Activated T-cell treated with anti-CD3 and anti-CD28 coated beads for 4 hours (primary cell): ENCODE results near the gene PLB1.
"Not testable (repeated sequence)": the region's sequence is repeated elsewhere in the genome, so short reads cannot be mapped to it uniquely, and the experiment has no call there.

Experiments used
- DNase-seq: peaks from one replicate; pipeline ENCODE4 v3.0.0-alpha.2; 2020

The PLB1 gene

DNA sequence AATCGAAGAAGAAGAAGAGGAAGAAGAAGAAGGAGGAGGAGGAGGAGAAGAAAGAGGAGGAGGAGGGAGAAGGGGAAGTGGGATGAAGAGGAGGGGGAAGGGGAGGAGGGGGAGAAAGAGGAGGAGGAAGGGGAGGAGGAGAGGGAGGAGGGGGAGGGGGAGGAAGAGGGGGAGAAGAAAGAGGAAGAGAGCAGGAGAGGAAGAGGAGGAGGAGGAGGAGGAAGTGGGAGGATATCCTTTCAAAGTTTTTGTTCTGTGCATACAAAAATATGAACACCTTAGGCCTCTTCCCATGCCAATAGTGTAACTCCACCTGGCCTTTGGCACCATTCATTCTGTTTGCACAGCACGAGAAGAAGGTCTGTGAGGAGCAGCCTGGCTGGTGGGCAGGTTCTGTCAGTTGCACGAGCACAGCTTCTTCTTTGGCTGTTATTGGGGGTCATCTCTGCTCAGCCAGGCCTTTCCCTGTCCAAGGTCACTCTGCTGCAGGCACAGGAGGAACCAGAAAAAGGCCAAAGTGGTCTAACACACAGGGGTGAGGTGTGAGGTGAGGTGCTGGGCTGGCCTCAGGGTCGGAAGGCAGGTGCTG is 25.8 kb upstream of the PLB1 start:
- DNase-seq: no peak

GRCh38 chr2:28470759-28471158 is 25.1 kb upstream of the PLB1 start:
- no peak for DNase-seq

DNA sequence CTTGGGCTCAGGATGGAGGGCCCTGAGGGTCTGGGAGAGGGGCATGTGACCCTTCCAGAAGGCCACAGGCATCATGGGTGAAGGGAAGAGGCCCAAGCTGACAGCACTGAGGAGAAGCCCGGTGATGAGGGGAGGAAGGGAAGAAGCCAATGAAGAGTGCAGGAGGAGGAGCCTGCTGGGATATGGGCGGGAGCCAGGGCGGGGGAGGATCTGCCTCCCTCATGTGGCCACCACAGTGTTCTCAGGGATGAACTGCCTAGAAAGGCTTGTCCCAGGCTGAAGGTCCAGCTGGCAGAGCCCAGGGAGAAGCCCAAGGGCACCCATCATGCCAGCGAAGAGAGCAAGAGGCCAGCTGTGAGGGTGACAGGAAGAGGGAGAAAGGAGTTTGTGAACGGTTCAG is 24.6 kb upstream of the PLB1 start:
- DNase-seq: no peak

DNA sequence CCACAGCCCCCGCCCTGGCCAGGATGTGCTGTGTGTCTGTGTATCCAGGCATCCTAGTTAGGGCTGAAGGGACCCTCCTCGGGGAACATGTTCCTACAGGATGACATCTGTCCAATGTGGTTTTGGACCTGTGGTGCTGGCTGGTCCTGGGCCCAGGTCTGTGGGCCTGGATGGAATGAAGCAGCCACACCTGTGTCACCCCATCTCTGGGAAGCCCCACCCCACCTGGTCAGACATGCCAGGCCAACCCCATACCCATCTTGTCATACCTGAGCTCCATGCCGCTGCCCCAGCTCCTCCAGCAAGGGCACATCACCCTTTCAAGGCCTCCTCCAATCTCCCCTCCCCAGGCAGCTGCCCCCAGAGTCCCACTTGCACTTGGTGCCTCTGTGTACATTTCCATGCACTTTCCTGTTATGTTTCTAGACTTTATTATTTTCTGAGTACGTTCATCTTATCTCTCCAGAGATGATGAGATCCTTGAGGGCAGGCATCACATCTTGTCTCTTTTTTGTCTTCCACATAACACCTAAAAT is 24.1 kb upstream of the PLB1 start:
- no peak for DNase-seq

- DNase-seq: not testable (repeated sequence)
Measured at GRCh38 chr2:28472641-28473040, 23.2 kb upstream of the PLB1 start.

GRCh38 chr2:28475088-28475595 is 20.7 kb upstream of the PLB1 start:
- no peak for DNase-seq

DNA sequence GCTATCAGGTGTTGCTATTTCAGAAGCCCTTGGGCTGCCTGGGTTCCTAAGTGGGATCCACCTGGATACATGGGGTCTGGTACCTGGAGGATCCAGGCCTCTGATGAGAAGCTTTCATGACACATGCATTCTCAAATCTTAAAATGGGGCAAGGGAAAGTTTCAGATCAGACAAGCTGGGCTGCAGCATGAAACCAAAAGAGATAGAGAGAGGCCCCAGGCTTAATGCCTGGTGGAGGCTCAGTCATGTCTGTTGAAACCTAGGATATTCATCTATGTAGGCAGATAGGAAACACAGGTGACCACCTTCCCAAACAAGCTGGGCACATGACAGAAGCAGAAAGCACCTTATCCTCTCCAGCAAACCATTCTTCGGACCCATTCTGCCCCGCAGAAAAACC is 18.8 kb upstream of the PLB1 start:
- no peak for DNase-seq

- no peak for DNase-seq
Measured at GRCh38 chr2:28477645-28478044, 18.2 kb upstream of the PLB1 start.

DNA sequence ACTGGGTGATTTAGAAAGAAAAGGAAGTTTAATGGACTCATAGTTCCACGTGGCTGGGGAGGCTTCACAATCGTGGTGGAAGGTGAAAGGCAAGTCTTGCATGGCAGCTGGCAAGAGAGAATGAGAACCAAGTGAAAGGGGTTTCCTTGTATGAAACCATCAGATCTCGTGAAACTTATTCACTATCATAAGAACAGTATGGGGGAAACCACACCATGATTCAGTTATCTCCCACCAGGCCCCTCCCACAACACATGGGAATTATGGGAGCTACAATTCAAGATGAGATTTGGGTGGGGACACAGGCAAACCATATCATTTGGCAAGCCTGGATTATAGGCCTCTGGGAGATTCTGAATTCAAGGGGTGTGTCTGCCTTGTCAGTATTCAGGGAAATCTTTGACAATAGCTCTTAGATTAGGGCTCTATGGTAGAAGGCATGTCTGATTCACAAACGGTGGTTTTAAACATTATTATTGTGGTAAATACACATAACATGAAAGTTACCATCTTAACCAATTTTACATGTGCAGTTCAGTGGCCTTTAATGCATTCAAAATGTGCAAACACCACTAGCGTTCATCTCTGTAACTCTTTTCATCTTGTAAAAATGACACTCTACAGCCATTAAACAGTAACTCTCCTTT is 15.3 kb upstream of the PLB1 start:
- DNase-seq: no peak

- DNase-seq: no peak
Measured at GRCh38 chr2:28481905-28482304, 14.0 kb upstream of the PLB1 start.

- no peak for DNase-seq
Measured at GRCh38 chr2:28484835-28485234, 11.0 kb upstream of the PLB1 start.

- DNase-seq: no peak
Measured at GRCh38 chr2:28486526-28486925, 9.3 kb upstream of the PLB1 start.

- no peak for DNase-seq
Measured at GRCh38 chr2:28487258-28487657, 8.6 kb upstream of the PLB1 start.

DNA sequence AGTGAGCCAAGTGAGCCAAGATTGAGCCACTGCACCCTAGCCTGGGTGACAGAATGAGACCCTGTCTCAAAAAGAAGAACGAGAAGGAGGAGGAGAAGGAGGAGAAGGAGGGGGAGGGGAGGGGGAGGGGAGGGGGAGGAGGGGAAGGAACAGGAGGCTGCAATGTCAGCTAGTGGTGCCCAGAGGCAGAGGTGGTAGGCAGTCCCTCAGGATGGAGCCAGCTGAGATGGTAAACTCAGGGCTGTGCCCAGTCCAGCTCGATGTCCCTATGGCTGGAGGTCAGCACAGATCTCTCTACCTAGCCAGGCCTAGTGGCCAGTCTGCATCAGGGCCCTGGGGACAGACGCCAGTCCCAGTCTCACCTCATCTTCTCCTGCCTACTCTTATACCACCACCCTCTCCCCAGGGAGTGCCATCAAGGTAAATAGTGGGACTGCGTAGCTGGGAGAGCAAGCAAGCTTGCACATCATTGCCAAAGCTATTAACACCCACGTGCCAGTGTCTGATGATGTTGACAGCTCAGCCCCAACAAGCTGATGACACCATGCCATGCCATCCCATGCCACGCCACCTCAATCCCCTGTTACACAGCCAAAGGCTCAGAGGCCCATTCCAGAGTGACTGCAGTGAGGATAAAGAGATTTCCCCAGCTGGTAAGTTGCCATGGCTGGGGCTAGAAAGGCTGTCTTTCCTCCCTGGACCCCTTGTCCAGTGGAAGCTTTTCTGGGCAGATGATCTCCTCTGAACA is 7.6 kb upstream of the PLB1 start:
- DNase-seq: no peak

- no peak for DNase-seq
Measured at GRCh38 chr2:28488858-28489575, 6.8 kb upstream of the PLB1 start.

- DNase-seq: no peak
Measured at GRCh38 chr2:28490558-28490957, 5.3 kb upstream of the PLB1 start.

GRCh38 chr2:28492282-28492681 is 3.6 kb upstream of the PLB1 start:
- DNase-seq: no peak

DNA sequence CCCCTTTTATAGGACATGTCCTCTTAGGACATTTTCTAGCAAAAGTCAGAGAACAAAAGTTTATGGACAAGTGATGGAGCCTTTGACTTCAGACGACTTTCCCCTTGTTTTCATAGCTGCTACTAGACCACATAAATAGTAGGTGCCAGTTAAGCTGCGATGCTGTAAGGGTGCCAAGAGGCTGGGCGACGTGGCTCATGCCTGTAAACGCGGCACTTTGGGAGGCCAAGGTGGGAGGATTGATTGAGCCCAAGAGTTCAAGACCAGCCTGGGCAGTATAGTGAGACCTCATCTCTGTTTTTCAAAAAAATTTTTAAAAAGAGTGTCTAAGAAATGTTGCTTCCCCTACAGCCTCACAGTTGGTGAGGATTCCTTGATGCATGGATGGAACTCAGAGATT is 2.2 kb upstream of the PLB1 start:
- no peak for DNase-seq

DNA sequence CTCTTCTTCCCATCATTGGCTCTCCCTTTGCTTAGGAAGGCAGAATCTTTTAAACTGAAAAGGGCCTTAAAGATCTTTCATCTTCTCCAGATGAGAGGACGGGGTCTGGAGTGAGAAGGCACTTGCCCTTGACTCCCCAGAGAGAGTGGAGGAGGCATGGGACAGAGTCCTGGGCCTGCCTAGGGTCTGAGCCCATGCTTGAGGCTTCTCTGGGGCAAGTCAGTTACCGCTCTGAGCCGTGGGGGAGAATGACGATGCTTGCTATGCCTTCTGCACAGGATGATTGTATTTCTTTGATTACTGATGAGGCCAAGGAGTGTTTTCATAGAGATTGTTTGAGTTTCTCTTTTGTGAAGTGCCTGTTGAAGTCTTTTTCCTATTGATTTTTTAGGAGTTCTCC is 921 bp downstream of the PLB1 start:
- DNase-seq: no peak

GRCh38 chr2:28497206-28497605 is 1.3 kb downstream of the PLB1 start:
- no peak for DNase-seq

GRCh38 chr2:28499282-28499681 is 3.4 kb downstream of the PLB1 start:
- DNase-seq: no peak

GRCh38 chr2:28505361-28505760 is 9.5 kb downstream of the PLB1 start:
- no peak for DNase-seq
